Transverse colon (tissue), 4 donors: ENCODE results near the gene ADSL. TPM values are rescaled to one million over a fixed set of nuclear protein-coding genes. Genes with fewer than 3 reads are reported as not detected.

Source experiments
- DNase-seq: peaks from one replicate; pipeline ENCODE4 v3.0.0-alpha.2; 2019
- H3K27ac ChIP-seq, 4 donors: fragments of 200-600 bp; sonication (generic); 2 replicates each; pipeline ENCODE4 v1.5.1; 2016 to 2018; ENCODE audit warnings: inconsistent platforms in 4 of 4
- H3K27me3 ChIP-seq: fragments of 200-600 bp; sonication (generic); 2 replicates; pipeline ENCODE4 v1.5.1; 2017; ENCODE audit warnings: inconsistent platforms
- H3K36me3 ChIP-seq, 4 donors: fragments of 200-600 bp; sonication (generic); 2 replicates each; pipeline ENCODE4 v1.5.1; 2017 to 2019; ENCODE audit warnings: inconsistent platforms in 4 of 4
- H3K4me1 ChIP-seq, 4 donors: fragments of 200-600 bp; sonication (generic); 2 replicates each; pipeline ENCODE4 v1.5.1; 2017 to 2020; ENCODE audit warnings: inconsistent platforms in 4 of 4
- H3K4me3 ChIP-seq, 4 donors: fragments of 200-600 bp; sonication (generic); 1 replicate in 1 of 4; 2 replicates in 3 of 4; pipeline versions ENCODE4 v1.5.1 to v1.6.1; 2017 to 2019; ENCODE audit warnings: inconsistent platforms in 4 of 4
- H3K9me3 ChIP-seq, 2 donors: fragments of 200-600 bp; sonication (generic); 2 replicates each; pipeline ENCODE4 v1.5.1; 2017 to 2019; ENCODE audit warnings: inconsistent platforms in 2 of 2
- EP300 ChIP-seq: sonication (generic); formaldehyde crosslinking; IDR thresholded peaks from one replicate; pipeline ENCODE4 v1.6.1; 2017; ENCODE audit warnings: antibody characterized with exemption, low read depth
- POLR2A ChIP-seq: fragments of 450-650 bp; IDR thresholded peaks from one replicate; pipeline ENCODE4 v1.6.1; 2016; ENCODE audit warnings: antibody characterized with exemption, mild to moderate bottlenecking, moderate library complexity
- POLR2AphosphoS5 ChIP-seq, 3 donors: sonication (generic); formaldehyde crosslinking; IDR thresholded peaks; one replicate each; pipeline ENCODE4 v1.6.1; 2016; ENCODE audit warnings: antibody characterized with exemption in 3 of 3
- WGBS, 2 donors: methylation state at CpG; one replicate each; pipeline ENCODE4 v1.1.5; 2018; ENCODE audit warnings: low coverage in 1 of 2; 5-methylcytosine and 5-hydroxymethylcytosine counted together
- in situ Hi-C, 4 donors: fragments of 200-750 bp; cut with MboI; loops; one replicate each; pipeline versions ENCODE4 v1.15.0 to v1.15.1; 2017; ENCODE audit warnings: low sequenced_read_pairs in 3 of 4, low pct_ligation_motif_present in 1 of 4, low pct_unique_long_range_greater_than_20kb in 1 of 4
- intact Hi-C: fragments of 100-400 bp; cut with DNase I; formaldehyde crosslinking; loops from one replicate; pipeline ENCODE4 v1.15.1; 2023; ENCODE audit warnings: low total_unique reads
- total RNA-seq, 4 donors: library from RNA; depleted of rRNA; stranded (reverse); fragments of >200 nt; gene quantifications; one replicate each; pipeline ENCODE4 v1.1.0, GENCODE V29; 2016
- TF ChIP-seq, protein P1 (sequence below), 5 experiments: fragments of 200-600 bp in 3 of 5; fragments of 450-650 bp in 2 of 5; sonication (generic) in 3 of 5; IDR thresholded peaks; 1 replicate in 2 of 5; 2 replicates in 3 of 5; pipeline ENCODE4 v1.5.1; 2016 to 2017; ENCODE audit warnings: antibody characterized with exemption in 5 of 5, inconsistent platforms in 3 of 5, mild to moderate bottlenecking in 2 of 5, moderate library complexity in 1 of 5

Gene ADSL
- total RNA-seq, 4 donors from 2014 or later = 13.5 to 70.7 (median 41.8) TPM

- TF ChIP-seq EP300 (no peak), POLR2AphosphoS5 (IDR thresholded peaks at IDR 0.05) (no peak), POLR2A (no peak)
- TF ChIP-seq, protein P1, sequence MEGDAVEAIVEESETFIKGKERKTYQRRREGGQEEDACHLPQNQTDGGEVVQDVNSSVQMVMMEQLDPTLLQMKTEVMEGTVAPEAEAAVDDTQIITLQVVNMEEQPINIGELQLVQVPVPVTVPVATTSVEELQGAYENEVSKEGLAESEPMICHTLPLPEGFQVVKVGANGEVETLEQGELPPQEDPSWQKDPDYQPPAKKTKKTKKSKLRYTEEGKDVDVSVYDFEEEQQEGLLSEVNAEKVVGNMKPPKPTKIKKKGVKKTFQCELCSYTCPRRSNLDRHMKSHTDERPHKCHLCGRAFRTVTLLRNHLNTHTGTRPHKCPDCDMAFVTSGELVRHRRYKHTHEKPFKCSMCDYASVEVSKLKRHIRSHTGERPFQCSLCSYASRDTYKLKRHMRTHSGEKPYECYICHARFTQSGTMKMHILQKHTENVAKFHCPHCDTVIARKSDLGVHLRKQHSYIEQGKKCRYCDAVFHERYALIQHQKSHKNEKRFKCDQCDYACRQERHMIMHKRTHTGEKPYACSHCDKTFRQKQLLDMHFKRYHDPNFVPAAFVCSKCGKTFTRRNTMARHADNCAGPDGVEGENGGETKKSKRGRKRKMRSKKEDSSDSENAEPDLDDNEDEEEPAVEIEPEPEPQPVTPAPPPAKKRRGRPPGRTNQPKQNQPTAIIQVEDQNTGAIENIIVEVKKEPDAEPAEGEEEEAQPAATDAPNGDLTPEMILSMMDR (IDR thresholded peaks at IDR 0.05) = no peak
- Histone ChIP-seq H3K4me3 (no peak overlapping the region), H3K36me3 (peaks cover 0 to 70% (median 26%) of the 10 kb centered on the region in 4 donors), H3K27me3 (no peaks in the 10 kb centered on the region), H3K4me1 (peaks cover 0 to 11% (median 7%) of the 10 kb centered on the region in 4 donors), H3K27ac (no peak overlapping the region), H3K9me3 (no peaks in the 10 kb centered on the region)
- DNase-seq = no peak
- whole genome bisulfite sequencing, 2 donors = 33 to 65% methylated on average over 1 of the region's 1 CpG
- intact Hi-C loops (no loop called here), in situ Hi-C loops (loop anchor here in 3 of 4 donors (25.0 kb wide), 1 partner anchor 827 kb away; the partner anchor contains the start of gene RPS19BP1 (in 3 of the 3))
Observed at GRCh38 chr22:40364431-40364830, 18.1 kb downstream of the ADSL start.

GRCh38 chr22:40366068-40366467 lies 19.8 kb downstream of the ADSL start:
- no peak overlapping the region for H3K27ac ChIP-seq
- TF ChIP-seq, protein P1 (IDR thresholded peaks at IDR 0.05) = no peak
- TF ChIP-seq POLR2AphosphoS5 (IDR thresholded peaks at IDR 0.05) = no peak
- no peak for TF ChIP-seq EP300
- TF ChIP-seq POLR2A = no peak
- no peaks in the 10 kb centered on the region for H3K9me3 ChIP-seq
- peaks cover 0 to 16% (median 7%) of the 10 kb centered on the region in 4 donors for H3K4me1 ChIP-seq
- WGBS, 2 donors = 97 to 100% methylated on average over 2 of the region's 2 CpGs
- peaks cover 0 to 53% (median 18%) of the 10 kb centered on the region in 4 donors for H3K36me3 ChIP-seq
- in situ Hi-C loops (loop anchor here in 3 of 4 donors (25.0 kb wide), 1 partner anchor 829 kb away; the partner anchor contains the start of gene RPS19BP1 (in 3 of the 3)), intact Hi-C loops (no loop called here)
- no peaks in the 10 kb centered on the region for H3K27me3 ChIP-seq
- no peak for DNase-seq
- no peak overlapping the region for H3K4me3 ChIP-seq

DNA sequence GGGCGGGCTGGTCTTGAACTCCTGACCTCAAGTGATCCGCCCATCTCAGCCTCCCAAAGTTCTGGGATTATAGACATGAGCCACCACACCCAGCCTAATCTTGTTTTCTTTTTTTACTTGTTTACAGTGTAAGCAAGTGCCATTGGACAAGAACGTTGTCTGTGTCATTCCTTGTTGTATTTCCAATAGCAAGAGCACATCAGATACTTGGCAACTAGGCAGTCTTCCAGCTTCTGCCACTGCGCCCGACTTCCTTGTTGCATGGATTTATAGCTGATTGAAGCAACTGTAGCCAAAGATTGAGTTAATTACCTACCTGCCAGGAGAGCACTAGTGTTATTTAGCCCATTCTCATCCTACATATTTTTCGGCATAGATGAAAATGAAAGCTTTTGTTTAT lies 21.0 kb downstream of the ADSL start:
- 45 to 54% methylated on average over 2 to 6 of the region's 6 CpGs for WGBS, 2 donors
- TF ChIP-seq POLR2A (no peak), POLR2AphosphoS5 (IDR thresholded peaks at IDR 0.05) (no peak), EP300 (no peak)
- TF ChIP-seq, protein P1 (IDR thresholded peaks at IDR 0.05) = no peak
- Histone ChIP-seq H3K4me3 (no peak overlapping the region), H3K36me3 (peaks cover 0 to 41% (median 12%) of the 10 kb centered on the region in 4 donors), H3K27me3 (no peaks in the 10 kb centered on the region), H3K4me1 (peaks cover 0 to 27% (median 13%) of the 10 kb centered on the region in 4 donors), H3K9me3 (no peaks in the 10 kb centered on the region), H3K27ac (peak overlapping the region; percentile 47 to 71 (median 60))
- peak; percentile 73 for DNase-seq
- intact Hi-C loops (no loop called here), in situ Hi-C loops (loop anchor here in 3 of 4 donors (25.0 kb wide), 1 partner anchor 830 kb away; the partner anchor contains the start of gene RPS19BP1 (in 3 of the 3))

DNA sequence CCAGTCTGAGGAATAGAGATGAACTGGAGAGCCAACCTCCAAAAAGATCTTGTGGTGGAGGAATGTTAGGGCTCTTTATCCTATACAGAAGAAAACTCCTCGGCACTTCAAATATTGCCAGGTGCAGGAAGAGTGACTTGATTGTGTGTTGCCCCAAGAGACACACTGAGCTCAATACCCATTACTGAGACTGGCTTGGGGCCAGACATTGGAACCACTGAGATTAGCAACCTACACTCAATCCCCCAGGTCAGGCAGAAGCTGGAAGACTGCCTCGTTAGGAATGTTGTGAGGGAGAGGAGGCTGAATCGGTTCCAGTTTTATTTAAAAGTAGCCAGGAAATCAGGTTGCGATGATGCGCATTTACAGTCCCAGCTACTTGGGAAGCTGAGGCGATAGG lies 21.7 kb downstream of the ADSL start:
- Histone ChIP-seq H3K4me3 (no peak overlapping the region), H3K27ac (peak overlapping the region; percentile 41 to 71 (median 54)), H3K4me1 (peaks cover 0 to 34% (median 15%) of the 10 kb centered on the region in 4 donors), H3K9me3 (no peaks in the 10 kb centered on the region), H3K27me3 (no peaks in the 10 kb centered on the region), H3K36me3 (peaks cover 0 to 35% (median 10%) of the 10 kb centered on the region in 4 donors)
- in situ Hi-C loops (loop anchor here in 3 of 4 donors (25.0 kb wide), 1 partner anchor 831 kb away; the partner anchor contains the start of gene RPS19BP1 (in 3 of the 3)), intact Hi-C loops (no loop called here)
- DNase-seq = no peak
- TF ChIP-seq, protein P1 (IDR thresholded peaks at IDR 0.05) = no peak
- no peak for TF ChIP-seq EP300
- no peak for TF ChIP-seq POLR2AphosphoS5 (IDR thresholded peaks at IDR 0.05)
- TF ChIP-seq POLR2A = no peak
- WGBS, 2 donors = 80 to 81% methylated on average over 6 of the region's 6 CpGs
